Measurements from ENCODE around the gene MTCH2.

- TF ChIP-seq EZH2phosphoT487 (conservative IDR thresholded peaks at IDR 0.05; ENCODE audit: low read length): no peak
- no peak for TF ChIP-seq CTCF (IDR thresholded peaks at IDR 0.05; ENCODE audit: insufficient read depth, low read length, poor library complexity, severe bottlenecking)
These were observed 45.8 kb upstream of the MTCH2 start for GRCh38 chr11:47688111-47688510.

Measured in SU-DHL-6 (cell line).